GM13977 (cell line): Measurements from ENCODE around the gene HOXC10.

Source experiments
- DNase-seq: peaks from one replicate; pipeline ENCODE4 v3.0.0; 2012; ENCODE audit warnings: low spot score
- CTCF ChIP-seq: IDR thresholded peaks from 2 replicates; pipeline ENCODE4 v1.5.1; 2012; ENCODE audit warnings: mild to moderate bottlenecking, control low read depth; ENCODE audit not compliant: insufficient read depth; ENCODE audit errors: extremely low read depth, missing control alignments
- in situ Hi-C: fragments of 300-500 bp; cut with MboI; formaldehyde crosslinking; loops from one replicate; pipeline ENCODE4 v1.12.0; 2022; ENCODE audit warnings: low sequenced_read_pairs, low pct_unique_long_range_greater_than_20kb, mixed read lengths, inconsistent platforms; ENCODE audit not compliant: unreplicated experiment

Gene HOXC10

GRCh38 chr12:53974084-53975063 is 10.6 kb upstream of the HOXC10 start, which contains the start of gene HOTAIR:
Gene HOTAIR (minus strand): TSS chr12:53974954.
- peak; percentile 74 for DNase-seq
- in situ Hi-C loops: no loop called here
- TF ChIP-seq CTCF: no peak

GRCh38 chr12:53975064-53975471 is 9.9 kb upstream of the HOXC10 start:
- in situ Hi-C loops: no loop called here
- DNase-seq: no peak
- TF ChIP-seq CTCF: no peak

GRCh38 chr12:53975479-53976152 is 9.3 kb upstream of the HOXC10 start:
- no peak for TF ChIP-seq CTCF
- in situ Hi-C loops: no loop called here
- DNase-seq: no peak

- in situ Hi-C loops: no loop called here
These were observed 8.6 kb upstream of the HOXC10 start for GRCh38 chr12:53976172-53976822.

GRCh38 chr12:53976823-53977595 is 7.9 kb upstream of the HOXC10 start:
- no peak for DNase-seq
- TF ChIP-seq CTCF: no peak
- in situ Hi-C loops: no loop called here

More at GRCh38 chr12:53976172-53976822, 8.6 kb upstream of the HOXC10 start:
- TF ChIP-seq CTCF: no peak
- DNase-seq: no peak
